Hepatocyte (in vitro differentiated cells): ENCODE data around the gene HMGCL. TPM values are rescaled to one million over a fixed set of nuclear protein-coding genes. Genes with fewer than 3 reads are reported as not detected.
A peak's percentile ranks its signal among the peaks of the same experiment; 100 is the strongest.
"Not testable (repeated sequence)": the region's sequence is repeated elsewhere in the genome, so short reads cannot be mapped to it uniquely, and the experiment has no call there.

Experiments used
- DNase-seq: peaks from one replicate; pipeline ENCODE4 v3.0.0-alpha.2; 2016; ENCODE audit warnings: low spot score
- H2AFZ ChIP-seq: fragments of 200-600 bp; sonication (generic); 2 replicates; pipeline ENCODE4 v1.6.0; 2016; ENCODE audit warnings: antibody characterized with exemption, mild to moderate bottlenecking
- H3K27ac ChIP-seq: fragments of 200-600 bp; sonication (generic); 2 replicates; pipeline ENCODE4 v1.5.1; 2016; ENCODE audit warnings: mild to moderate bottlenecking
- H3K27me3 ChIP-seq: fragments of 200-600 bp; sonication (generic); 2 replicates; pipeline ENCODE4 v1.6.1; 2016
- H3K36me3 ChIP-seq: fragments of 200-600 bp; sonication (generic); replicated peaks from 2 replicates; pipeline ENCODE4 v1.5.1; 2016; ENCODE audit warnings: low read depth; ENCODE audit not compliant: insufficient read depth
- H3K4me1 ChIP-seq: fragments of 200-600 bp; sonication (generic); 2 replicates; pipeline ENCODE4 v1.5.1; 2016; ENCODE audit warnings: mild to moderate bottlenecking, moderate library complexity; ENCODE audit not compliant: insufficient read depth
- H3K4me2 ChIP-seq: fragments of 200-600 bp; sonication (generic); 2 replicates; pipeline ENCODE4 v1.6.0; 2016
- H3K4me3 ChIP-seq: fragments of 200-600 bp; sonication (generic); 2 replicates; pipeline ENCODE4 v1.5.1; 2016; ENCODE audit warnings: mild to moderate bottlenecking
- H3K79me2 ChIP-seq: fragments of 200-600 bp; sonication (generic); 2 replicates; pipeline ENCODE4 v1.6.0; 2017; ENCODE audit warnings: mild to moderate bottlenecking
- H3K9me2 ChIP-seq: fragments of 200-600 bp; sonication (generic); replicated peaks from 2 replicates; pipeline ENCODE4 v1.6.0; 2017; ENCODE audit warnings: mild to moderate bottlenecking; ENCODE audit not compliant: insufficient read depth
- H3K9me3 ChIP-seq: fragments of 200-600 bp; sonication (generic); 2 replicates; pipeline ENCODE4 v1.5.1; 2016; ENCODE audit warnings: low read depth, mild to moderate bottlenecking
- H4K20me1 ChIP-seq: fragments of 200-600 bp; sonication (generic); 2 replicates; pipeline ENCODE4 v1.6.0; 2016; ENCODE audit warnings: mild to moderate bottlenecking; ENCODE audit not compliant: insufficient read depth, poor library complexity, severe bottlenecking
- CTCF ChIP-seq: fragments of 200-600 bp; sonication (generic); IDR thresholded peaks from 2 replicates; pipeline ENCODE4 v1.5.1; 2016; ENCODE audit warnings: antibody characterized with exemption, mild to moderate bottlenecking; ENCODE audit not compliant: poor library complexity
- EZH2 ChIP-seq: fragments of 200-600 bp; sonication (generic); IDR thresholded peaks from 2 replicates; pipeline ENCODE4 v1.6.1; 2016; ENCODE audit warnings: antibody characterized with exemption, mild to moderate bottlenecking, borderline replicate concordance
- EZH2phosphoT487 ChIP-seq: fragments of 200-600 bp; sonication (generic); IDR thresholded peaks from one replicate; pipeline ENCODE4 v1.6.1; 2018; ENCODE audit warnings: antibody characterized with exemption, mild to moderate bottlenecking, low read depth, moderate library complexity; ENCODE audit not compliant: unreplicated experiment, severe bottlenecking
- WGBS: methylation state at CpG from one replicate; pipeline ENCODE4 v1.1.6; 2016; ENCODE audit warnings: low lambda C conversion rate; ENCODE audit errors: missing lambda C conversion rate; 5-methylcytosine and 5-hydroxymethylcytosine counted together
- polyA plus RNA-seq: library from polyadenylated mRNA; unstranded; fragments of >200 nt; fragmentation: Nextera tagmentation; extraction: Ambion mirVana; gene quantifications from 2 replicates; pipeline ENCODE4 v1.2.1, GENCODE V29; 2016
- total RNA-seq: library from RNA; depleted of rRNA; stranded (reverse); fragments of >200 nt; gene quantifications from 2 replicates; pipeline ENCODE4 v1.2.3, GENCODE V29; 2014

Gene HMGCL
- total and polyA plus RNA-seq, 2 experiments from 2014 or later, result 78.5 to 90.7 TPM

- Histone ChIP-seq H3K4me2 (peak overlapping the region; percentile 82), H3K36me3 (no peaks in the 10 kb centered on the region), H3K27ac (peak overlapping the region; percentile 5), H3K9me2 (no peaks in the 10 kb centered on the region), H3K9me3 (no peaks in the 10 kb centered on the region), H3K4me1 (no peaks in the 10 kb centered on the region), H2AFZ (peak overlapping the region; percentile 48), H3K27me3 (peaks cover 9% of the 10 kb centered on the region), H3K4me3 (peak overlapping the region; percentile 1), H4K20me1 (no peaks in the 10 kb centered on the region), H3K79me2 (no peaks in the 10 kb centered on the region)
- TF ChIP-seq CTCF (no peak), EZH2phosphoT487 (no peak), EZH2 (no peak)
- 1% methylated on average over 10 of the region's 21 CpGs for WGBS
- peak; percentile 82 for DNase-seq
Measured at GRCh38 chr1:23838401-23838866, 13.2 kb upstream of the HMGCL start.

GRCh38 chr1:23837908-23838307 lies 12.7 kb upstream of the HMGCL start:
- H3K27me3 ChIP-seq, result peaks cover 9% of the 10 kb centered on the region
- no peaks in the 10 kb centered on the region for H4K20me1 ChIP-seq
- peak overlapping the region; percentile 28 for H2AFZ ChIP-seq
- TF ChIP-seq CTCF, result no peak
- TF ChIP-seq EZH2, result no peak
- TF ChIP-seq EZH2phosphoT487, result no peak
- H3K4me1 ChIP-seq, result no peaks in the 10 kb centered on the region
- 21% methylated on average over 13 of the region's 13 CpGs for WGBS
- peak overlapping the region; percentile 5 for H3K27ac ChIP-seq
- H3K9me3 ChIP-seq, result no peaks in the 10 kb centered on the region
- no peaks in the 10 kb centered on the region for H3K79me2 ChIP-seq
- H3K9me2 ChIP-seq, result no peaks in the 10 kb centered on the region
- peak; percentile 9 for DNase-seq
- H3K36me3 ChIP-seq, result no peaks in the 10 kb centered on the region
- peak overlapping the region; percentile 82 for H3K4me2 ChIP-seq
- H3K4me3 ChIP-seq, result no peak overlapping the region

- no peaks in the 10 kb centered on the region for H3K36me3 ChIP-seq
- TF ChIP-seq EZH2phosphoT487, result no peak
- no peak for TF ChIP-seq CTCF
- no peak for TF ChIP-seq EZH2
Measured at GRCh38 chr1:23836037-23836436, 10.8 kb upstream of the HMGCL start.

GRCh38 chr1:23834156-23834555 lies 8.9 kb upstream of the HMGCL start:
- H3K4me1 ChIP-seq, H4K20me1 ChIP-seq, H3K36me3 ChIP-seq, H3K4me3 ChIP-seq, H3K27ac ChIP-seq, H3K9me2 ChIP-seq, H3K4me2 ChIP-seq, H3K79me2 ChIP-seq, DNase-seq, H3K9me3 ChIP-seq, H2AFZ ChIP-seq, H3K27me3 ChIP-seq: not testable (repeated sequence)
- WGBS, result 83% methylated on average over 6 of the region's 6 CpGs

More at GRCh38 chr1:23836037-23836436, 10.8 kb upstream of the HMGCL start:
- Histone ChIP-seq H3K27ac (no peak overlapping the region), H3K4me3 (no peak overlapping the region), H3K9me3 (no peaks in the 10 kb centered on the region), H4K20me1 (no peaks in the 10 kb centered on the region), H3K27me3 (peaks cover 9% of the 10 kb centered on the region), H3K79me2 (no peaks in the 10 kb centered on the region), H3K4me2 (no peak overlapping the region), H3K9me2 (no peaks in the 10 kb centered on the region), H3K4me1 (no peaks in the 10 kb centered on the region), H2AFZ (no peak overlapping the region)
- WGBS, result 85% methylated on average over 3 of the region's 3 CpGs
- DNase-seq, result no peak
